PC-9 (cell line): Measurements from ENCODE around the gene NUP42.

Experiments used
- EZH2 ChIP-seq: fragments of 200-600 bp; sonication (generic); IDR thresholded peaks from 2 replicates; pipeline ENCODE4 v1.8.0; 2017; ENCODE audit warnings: antibody characterized with exemption, low read depth
- TF ChIP-seq, protein P1 (sequence below): fragments of 200-600 bp; sonication (generic); conservative IDR thresholded peaks from 2 replicates; pipeline ENCODE4 v1.6.1; 2017; ENCODE audit warnings: mixed run types, antibody characterized with exemption, mild to moderate bottlenecking, moderate library complexity

DNA sequence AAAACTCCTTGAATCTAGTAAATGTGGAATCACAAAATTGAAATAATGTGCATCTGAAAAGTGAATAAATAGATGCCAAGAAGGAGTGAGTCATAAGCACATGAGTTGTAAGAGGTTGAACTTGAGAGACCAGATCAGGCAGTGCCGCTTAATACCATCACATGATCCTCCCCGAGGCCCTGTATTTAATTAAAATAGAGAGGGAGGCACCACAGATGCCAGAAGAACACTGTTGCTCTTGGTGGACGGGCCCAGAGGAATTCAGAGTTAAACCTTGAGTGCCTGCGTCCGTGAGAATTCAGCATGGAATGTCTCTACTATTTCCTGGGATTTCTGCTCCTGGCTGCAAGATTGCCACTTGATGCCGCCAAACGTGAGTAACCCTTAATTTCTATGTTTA lies 64.7 kb downstream of the NUP42 start, which contains the start of gene GPNMB:
- TF ChIP-seq, protein P1, sequence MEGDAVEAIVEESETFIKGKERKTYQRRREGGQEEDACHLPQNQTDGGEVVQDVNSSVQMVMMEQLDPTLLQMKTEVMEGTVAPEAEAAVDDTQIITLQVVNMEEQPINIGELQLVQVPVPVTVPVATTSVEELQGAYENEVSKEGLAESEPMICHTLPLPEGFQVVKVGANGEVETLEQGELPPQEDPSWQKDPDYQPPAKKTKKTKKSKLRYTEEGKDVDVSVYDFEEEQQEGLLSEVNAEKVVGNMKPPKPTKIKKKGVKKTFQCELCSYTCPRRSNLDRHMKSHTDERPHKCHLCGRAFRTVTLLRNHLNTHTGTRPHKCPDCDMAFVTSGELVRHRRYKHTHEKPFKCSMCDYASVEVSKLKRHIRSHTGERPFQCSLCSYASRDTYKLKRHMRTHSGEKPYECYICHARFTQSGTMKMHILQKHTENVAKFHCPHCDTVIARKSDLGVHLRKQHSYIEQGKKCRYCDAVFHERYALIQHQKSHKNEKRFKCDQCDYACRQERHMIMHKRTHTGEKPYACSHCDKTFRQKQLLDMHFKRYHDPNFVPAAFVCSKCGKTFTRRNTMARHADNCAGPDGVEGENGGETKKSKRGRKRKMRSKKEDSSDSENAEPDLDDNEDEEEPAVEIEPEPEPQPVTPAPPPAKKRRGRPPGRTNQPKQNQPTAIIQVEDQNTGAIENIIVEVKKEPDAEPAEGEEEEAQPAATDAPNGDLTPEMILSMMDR, result no peak
- no peak for TF ChIP-seq EZH2
